OCI-LY7 (cell line): ENCODE data around the gene CAPZB. TPM values are rescaled to one million over a fixed set of nuclear protein-coding genes. Genes with fewer than 3 reads are reported as not detected.

ENCODE experiments used
- BruUV-seq: library from RNA; stranded (reverse); fragments of 400-500 nt; replicated peaks from 2 replicates; lab custom pipeline; 2021; lab: Mats Ljungman, UMichigan
- CTCF ChIA-PET: fragments of 300-600 bp; sonication (Branson Sonifier 250); formaldehyde crosslinking; loops from one replicate; lab custom pipeline; 2022; ENCODE audit warnings: antibody characterized with exemption; ENCODE audit not compliant: unreplicated experiment; lab: Charles Lee
- POLR2A ChIA-PET: fragments of 300-600 bp; sonication (Branson Sonifier 250); formaldehyde crosslinking; loops from one replicate; lab custom pipeline; 2022; ENCODE audit warnings: antibody characterized with exemption; lab: Charles Lee
- DNase-seq: peaks from one replicate; pipeline ENCODE4 v3.0.0-alpha.2; 2015; ENCODE audit warnings: low spot score
- H2AFZ ChIP-seq: fragments of 200-600 bp; sonication (generic), shearing (Covaris generic); 2 replicates; pipeline ENCODE4 v1.6.1; 2014; ENCODE audit warnings: mild to moderate bottlenecking, antibody characterized with exemption, low read length, moderate library complexity
- H3K27ac ChIP-seq: fragments of 200-600 bp; sonication (generic); 2 replicates; pipeline ENCODE4 v1.5.1; 2014; ENCODE audit warnings: mixed run types, low read depth, mild to moderate bottlenecking, moderate library complexity, low read length, inconsistent platforms; ENCODE audit not compliant: poor library complexity, severe bottlenecking
- H3K36me3 ChIP-seq: fragments of 200-600 bp; sonication (generic); 2 replicates; pipeline ENCODE4 v1.6.1; 2014; ENCODE audit warnings: mild to moderate bottlenecking, antibody characterized with exemption, low read length, moderate library complexity, mixed read lengths; ENCODE audit not compliant: insufficient read depth
- H3K4me1 ChIP-seq: fragments of 200-600 bp; sonication (generic); 2 replicates; pipeline ENCODE4 v1.5.1; 2014; ENCODE audit warnings: mild to moderate bottlenecking, low read length; ENCODE audit not compliant: insufficient read depth, poor library complexity, severe bottlenecking
- H3K4me2 ChIP-seq: fragments of 200-600 bp; sonication (generic); 2 replicates; pipeline ENCODE4 v1.6.1; 2014; ENCODE audit warnings: mild to moderate bottlenecking, low read length
- H3K4me3 ChIP-seq: fragments of 200-600 bp; sonication (generic); 2 replicates; pipeline ENCODE4 v1.5.1; 2014; ENCODE audit warnings: mild to moderate bottlenecking, low read depth, low read length; ENCODE audit not compliant: poor library complexity, severe bottlenecking
- H3K79me2 ChIP-seq: fragments of 200-600 bp; sonication (generic); 2 replicates; pipeline ENCODE4 v1.6.1; 2016; ENCODE audit warnings: low read depth, mild to moderate bottlenecking, low read length, moderate library complexity, mixed read lengths; ENCODE audit not compliant: insufficient read depth
- H3K9me2 ChIP-seq: fragments of 200-600 bp; sonication (generic); 2 replicates; pipeline ENCODE4 v1.6.1; 2016; ENCODE audit warnings: mild to moderate bottlenecking, low read length, mixed read lengths; ENCODE audit not compliant: insufficient read depth
- H3K9me3 ChIP-seq: fragments of 200-600 bp; sonication (generic); 2 replicates; pipeline ENCODE4 v1.6.1; 2014; ENCODE audit warnings: mild to moderate bottlenecking, mixed run types, low read length, mixed read lengths
- H4K20me1 ChIP-seq: fragments of 200-600 bp; sonication (generic); 2 replicates; pipeline ENCODE4 v1.6.1; 2014; ENCODE audit warnings: mild to moderate bottlenecking, antibody characterized with exemption, low read length, moderate library complexity, mixed read lengths; ENCODE audit not compliant: insufficient read depth
- CTCF ChIP-seq: fragments of 200-600 bp; sonication (generic); conservative IDR thresholded peaks from 2 replicates; pipeline ENCODE4 v1.5.1; 2014; ENCODE audit warnings: mild to moderate bottlenecking, antibody characterized with exemption, low read length, moderate library complexity, mixed read lengths
- EZH2phosphoT487 ChIP-seq: fragments of 200-600 bp; sonication (generic); IDR thresholded peaks from 2 replicates; pipeline ENCODE4 v1.6.1; 2018; ENCODE audit warnings: low read depth, borderline replicate concordance, mild to moderate bottlenecking, mixed run types, antibody characterized with exemption, low read length, moderate library complexity, mixed read lengths
- intact Hi-C: fragments of 100-400 bp; cut with micrococcal nuclease; formaldehyde crosslinking; loops from one replicate; pipeline ENCODE4 v1.10.0; 2022; ENCODE audit not compliant: unreplicated experiment
- total RNA-seq, 2 experiments: library from RNA; depleted of rRNA in 1 of 2; stranded (reverse); fragments of >200 nt in 1 of 2; shearing (Covaris generic) in 1 of 2; gene quantifications; 2 replicates each; pipeline ENCODE4 v1.2.3, GENCODE V29; 2014 to 2022

The CAPZB gene
- total RNA-seq, 2 experiments from 2014 or later = 61.3 to 187 TPM

- H3K79me2 ChIP-seq = peaks cover 66% of the 10 kb centered on the region
- no peak overlapping the region for H3K4me2 ChIP-seq
- intact Hi-C loops = no loop called here
- BruUV-seq = no TSS peak
- POLR2A ChIA-PET = no interaction called here
- no peak for TF ChIP-seq EZH2phosphoT487
- TF ChIP-seq CTCF = no peak
- no peak overlapping the region for H3K4me3 ChIP-seq
- no peak for DNase-seq
- H3K9me3 ChIP-seq = no peaks in the 10 kb centered on the region
- H4K20me1 ChIP-seq = peaks cover 4% of the 10 kb centered on the region; the same call in 1 of the 2 replicates
- CTCF ChIA-PET = no interaction called here
- no peaks in the 10 kb centered on the region for H3K9me2 ChIP-seq
- peaks cover 44% of the 10 kb centered on the region for H3K36me3 ChIP-seq
- no peak overlapping the region for H3K27ac ChIP-seq
- H3K4me1 ChIP-seq = peaks cover 26% of the 10 kb centered on the region
- no peak overlapping the region for H2AFZ ChIP-seq
Measured at GRCh38 chr1:19475296-19475695, 10.0 kb downstream of the CAPZB start.

- ChIA-PET POLR2A (no interaction called here), CTCF (no interaction called here)
- Histone ChIP-seq H3K79me2 (peaks cover 66% of the 10 kb centered on the region), H3K4me2 (no peak overlapping the region), H3K4me1 (peaks cover 33% of the 10 kb centered on the region), H4K20me1 (peaks cover 21% of the 10 kb centered on the region), H2AFZ (no peak overlapping the region), H3K9me3 (no peaks in the 10 kb centered on the region), H3K4me3 (no peak overlapping the region), H3K27ac (no peak overlapping the region), H3K36me3 (peaks cover 45% of the 10 kb centered on the region), H3K9me2 (no peaks in the 10 kb centered on the region)
- no TSS peak for BruUV-seq
- TF ChIP-seq EZH2phosphoT487 (no peak), CTCF (no peak)
- no peak for DNase-seq
- intact Hi-C loops = no loop called here
Measured at GRCh38 chr1:19472174-19472573, 13.2 kb downstream of the CAPZB start.

GRCh38 chr1:19469004-19469403, 16.3 kb downstream of the CAPZB start:
- Histone ChIP-seq H3K9me2 (no peaks in the 10 kb centered on the region), H3K4me1 (peaks cover 23% of the 10 kb centered on the region), H3K4me3 (no peak overlapping the region), H3K4me2 (no peak overlapping the region; the same call in 1 of the 2 replicates), H4K20me1 (peaks cover 21% of the 10 kb centered on the region), H3K27ac (no peak overlapping the region), H3K36me3 (peaks cover 43% of the 10 kb centered on the region), H3K79me2 (peaks cover 39% of the 10 kb centered on the region), H3K9me3 (no peaks in the 10 kb centered on the region), H2AFZ (no peak overlapping the region)
- TF ChIP-seq EZH2phosphoT487 (no peak), CTCF (no peak)
- intact Hi-C loops = no loop called here
- CTCF ChIA-PET = no interaction called here
- no TSS peak for BruUV-seq
- DNase-seq = no peak
- POLR2A ChIA-PET = no interaction called here
